WTC11 (cell line): ENCODE data around the gene CYLD. TPM values are rescaled to one million over a fixed set of nuclear protein-coding genes. Genes with fewer than 3 reads are reported as not detected.

ENCODE experiments used
- ATAC-seq: fragments of 200-7000 bp; cut with Tn5 transposase; 2 replicates; pipeline ENCODE4 v1.10.0; 2021; ENCODE audit warnings: mild to moderate bottlenecking, moderate library complexity
- CTCF ChIA-PET: fragments of 300-600 bp; sonication (Branson Sonifier 250); formaldehyde crosslinking; loops from one replicate; lab custom pipeline; 2021; ENCODE audit warnings: antibody characterized with exemption; lab: Charles Lee
- POLR2A ChIA-PET: fragments of 350-600 bp; sonication (Branson Sonifier 250); formaldehyde crosslinking; loops from one replicate; lab custom pipeline; 2021; ENCODE audit warnings: antibody characterized with exemption; lab: Charles Lee
- DNase-seq: peaks from one replicate; pipeline ENCODE4 v3.0.0; 2021; ENCODE audit warnings: low spot score
- H3K27ac Mint-ChIP-seq: 2 replicates; pipeline ENCODE4 v1.8.0; 2021; ENCODE audit warnings: mixed read lengths
- H3K27me3 Mint-ChIP-seq: 2 replicates; pipeline ENCODE4 v1.8.0; 2021; ENCODE audit warnings: low read depth, mild to moderate bottlenecking, moderate library complexity, mixed read lengths
- H3K36me3 Mint-ChIP-seq: 2 replicates; pipeline ENCODE4 v1.8.0; 2021; ENCODE audit warnings: mixed read lengths
- H3K4me1 Mint-ChIP-seq: 2 replicates; pipeline ENCODE4 v1.8.0; 2022; ENCODE audit warnings: mixed read lengths
- H3K4me3 Mint-ChIP-seq: 2 replicates; pipeline ENCODE4 v1.8.0; 2021; ENCODE audit warnings: mild to moderate bottlenecking, moderate library complexity, mixed read lengths
- H3K9me3 Mint-ChIP-seq: 2 replicates; pipeline ENCODE4 v1.8.0; 2021; ENCODE audit warnings: mixed read lengths
- ATF1 ChIP-seq: sonication (generic); formaldehyde crosslinking; IDR thresholded peaks from 2 replicates; pipeline ENCODE4 v1.8.1; 2023; ENCODE audit warnings: mild to moderate bottlenecking, moderate library complexity, missing genetic modification reagents
- ATF3 ChIP-seq: sonication (generic); formaldehyde crosslinking; conservative IDR thresholded peaks from 2 replicates; pipeline ENCODE4 v1.8.1; 2022; ENCODE audit warnings: mild to moderate bottlenecking, missing genetic modification reagents
- CBFB ChIP-seq: sonication (generic); formaldehyde crosslinking; IDR thresholded peaks from 2 replicates; pipeline ENCODE4 v1.8.1; 2022; ENCODE audit warnings: mild to moderate bottlenecking, low read depth, missing genetic modification reagents
- CTCF ChIP-seq: fragments of 200-600 bp; IDR thresholded peaks from 2 replicates; pipeline ENCODE4 v1.8.0; 2022; ENCODE audit warnings: antibody characterized with exemption
- ELF4 ChIP-seq: sonication (generic); formaldehyde crosslinking; IDR thresholded peaks from 2 replicates; pipeline ENCODE4 v1.8.1; 2022; ENCODE audit warnings: low read depth, mild to moderate bottlenecking, moderate library complexity, missing genetic modification reagents
- ERG ChIP-seq: fragments of 250-450 bp; sonication (Bioruptor Pico); IDR thresholded peaks from 2 replicates; pipeline ENCODE4 v1.8.0; 2021; ENCODE audit warnings: mild to moderate bottlenecking
- FOXK1 ChIP-seq: sonication (generic); formaldehyde crosslinking; IDR thresholded peaks from 2 replicates; pipeline ENCODE4 v1.8.0; 2022; ENCODE audit warnings: mild to moderate bottlenecking, moderate library complexity, missing genetic modification reagents
- FOXP1 ChIP-seq: sonication (generic); formaldehyde crosslinking; IDR thresholded peaks from 2 replicates; pipeline ENCODE4 v1.8.0; 2022; ENCODE audit warnings: missing genetic modification reagents, mild to moderate bottlenecking, moderate library complexity, borderline replicate concordance
- GTF2I ChIP-seq: fragments of 250-450 bp; sonication (Bioruptor Pico); conservative IDR thresholded peaks from 2 replicates; pipeline ENCODE4 v1.4.0; 2021; ENCODE audit warnings: mild to moderate bottlenecking
- IRF1 ChIP-seq: sonication (generic); formaldehyde crosslinking; IDR thresholded peaks from 2 replicates; pipeline ENCODE4 v1.8.0; 2023; ENCODE audit warnings: missing genetic modification reagents
- MXD4 ChIP-seq: fragments of 250-450 bp; sonication (Bioruptor Pico); IDR thresholded peaks from 2 replicates; pipeline ENCODE4 v1.8.0; 2021; ENCODE audit warnings: mild to moderate bottlenecking, moderate library complexity, borderline replicate concordance
- NFATC4 ChIP-seq: fragments of 250-450 bp; sonication (Bioruptor Pico); IDR thresholded peaks from 2 replicates; pipeline ENCODE4 v1.9.0; 2021; ENCODE audit warnings: mild to moderate bottlenecking
- OVOL2 ChIP-seq: fragments of 250-450 bp; sonication (Bioruptor Pico); IDR thresholded peaks from 2 replicates; pipeline ENCODE4 v1.9.0; 2021; ENCODE audit warnings: mild to moderate bottlenecking, borderline replicate concordance
- PRRX2 ChIP-seq: fragments of 250-450 bp; sonication (Bioruptor Pico); IDR thresholded peaks from 2 replicates; pipeline ENCODE4 v1.8.0; 2021; ENCODE audit warnings: mild to moderate bottlenecking
- RORB ChIP-seq: fragments of 250-450 bp; sonication (Bioruptor Pico); IDR thresholded peaks from 2 replicates; pipeline ENCODE4 v1.9.0; 2021; ENCODE audit warnings: mild to moderate bottlenecking
- SOX15 ChIP-seq: fragments of 250-450 bp; sonication (Bioruptor Pico); IDR thresholded peaks from 2 replicates; pipeline ENCODE4 v1.9.0; 2021; ENCODE audit warnings: mild to moderate bottlenecking
- USF2 ChIP-seq: sonication (generic); formaldehyde crosslinking; IDR thresholded peaks from 2 replicates; pipeline ENCODE4 v1.8.1; 2023; ENCODE audit warnings: mild to moderate bottlenecking, missing genetic modification reagents, moderate library complexity
- ZBTB43 ChIP-seq: sonication (generic); formaldehyde crosslinking; IDR thresholded peaks from 2 replicates; pipeline ENCODE4 v1.8.1; 2023; ENCODE audit warnings: mild to moderate bottlenecking, missing genetic modification reagents
- ZNF138 ChIP-seq: sonication (generic); formaldehyde crosslinking; conservative IDR thresholded peaks from 2 replicates; pipeline ENCODE4 v1.8.1; 2022; ENCODE audit warnings: mild to moderate bottlenecking, moderate library complexity, missing genetic modification reagents
- ZNF263 ChIP-seq: sonication (generic); formaldehyde crosslinking; IDR thresholded peaks from 2 replicates; pipeline ENCODE4 v1.8.1; 2022; ENCODE audit warnings: low read depth, mild to moderate bottlenecking, moderate library complexity, missing genetic modification reagents
- ZNF423 ChIP-seq: fragments of 250-450 bp; sonication (Bioruptor Pico); IDR thresholded peaks from 2 replicates; pipeline ENCODE4 v2.1.2; 2022; ENCODE audit warnings: mild to moderate bottlenecking, moderate library complexity
- total RNA-seq: library from RNA; stranded (reverse); gene quantifications from 3 replicates; pipeline ENCODE4 v1.2.3, GENCODE V29; 2021

The CYLD gene
- total RNA-seq, 1 experiment from 2014 or later: 10.8 TPM

GRCh38 chr16:50718061-50718760 is 23.7 kb upstream of the CYLD start:
- CTCF ChIA-PET: interaction anchor here (2.6 kb wide), 1 partner anchor 88 kb away, joined by 26 read pairs; no protein-coding TSS in a partner anchor

GRCh38 chr16:50718761-50719400 is 23.0 kb upstream of the CYLD start:
- Mint-ChIP-seq H3K9me3 (peaks cover 7% of the 10 kb centered on the region), H3K4me3 (no peak overlapping the region), H3K36me3 (peaks cover under 1% of the 10 kb centered on the region; the same call in 1 of the 2 replicates), H3K27me3 (no peaks in the 10 kb centered on the region), H3K27ac (no peak overlapping the region), H3K4me1 (peaks cover 12% of the 10 kb centered on the region)
- TF ChIP-seq RORB (CRISPR knock-in tag): no peak
- TF ChIP-seq ATF3 (CRISPR knock-in tag): no peak
- TF ChIP-seq ELF4 (CRISPR knock-in tag): no peak
- TF ChIP-seq ZNF423 (CRISPR knock-in tag): no peak
- TF ChIP-seq SOX15 (CRISPR knock-in tag): no peak
- no peak for TF ChIP-seq NFATC4 (CRISPR knock-in tag)
- TF ChIP-seq PRRX2 (CRISPR knock-in tag): no peak
- no peak for TF ChIP-seq CBFB (CRISPR knock-in tag)
- TF ChIP-seq IRF1 (CRISPR knock-in tag): no peak
- no peak for TF ChIP-seq ZNF138 (CRISPR knock-in tag)
- no peak for ATAC-seq
- CTCF ChIA-PET: interaction anchor here (0.7 to 2.6 kb wide), 4 partner anchors 28 to 87 kb away, joined by 3 to 26 read pairs (median 10); no protein-coding TSS in a partner anchor
- POLR2A ChIA-PET: no interaction called here
- no peak for DNase-seq

More at GRCh38 chr16:50718061-50718760, 23.7 kb upstream of the CYLD start:
- no peaks in the 10 kb centered on the region for H3K36me3 Mint-ChIP-seq
- no peak overlapping the region for H3K4me3 Mint-ChIP-seq
- peaks cover 12% of the 10 kb centered on the region for H3K4me1 Mint-ChIP-seq
- TF ChIP-seq MXD4 (CRISPR knock-in tag): no peak
- TF ChIP-seq USF2: no peak
- no peak for TF ChIP-seq ATF1 (CRISPR knock-in tag)
- TF ChIP-seq OVOL2 (CRISPR knock-in tag): no peak
- no peak for TF ChIP-seq FOXK1 (CRISPR knock-in tag)
- no peak for TF ChIP-seq ERG (CRISPR knock-in tag)
- H3K27me3 Mint-ChIP-seq: no peaks in the 10 kb centered on the region
- POLR2A ChIA-PET: no interaction called here
- H3K9me3 Mint-ChIP-seq: 0 out of 2 replicates have a peak, but pooled peaks cover 2% of the 10 kb centered on the region
- ATAC-seq (no peak), DNase-seq (no peak)
- H3K27ac Mint-ChIP-seq: no peak overlapping the region

- Mint-ChIP-seq H3K4me3 (no peak overlapping the region), H3K27me3 (no peaks in the 10 kb centered on the region), H3K9me3 (peaks cover 14% of the 10 kb centered on the region), H3K36me3 (peaks cover 5% of the 10 kb centered on the region; the same call in 1 of the 2 replicates), H3K4me1 (peaks cover 12% of the 10 kb centered on the region), H3K27ac (peak overlapping the region; percentile 41; the same call in 1 of the 2 replicates)
- ChIA-PET CTCF (interaction anchor here (0.6 to 2.6 kb wide), 13 partner anchors 10 to 126 kb away, joined by 3 to 26 read pairs (median 4); no protein-coding TSS in a partner anchor), POLR2A (no interaction called here)
- no peak for TF ChIP-seq GTF2I (CRISPR knock-in tag)
- TF ChIP-seq ZNF263 (CRISPR knock-in tag): no peak
- TF ChIP-seq ZBTB43 (CRISPR knock-in tag): no peak
- TF ChIP-seq FOXP1: peak; percentile 36; the same call in 1 of the 2 replicates
- TF ChIP-seq CTCF: 0 out of 2 replicates have a peak, but pooled peaks have one; percentile 15
- DNase-seq (peak; percentile 29), ATAC-seq (peak; percentile 85)
Measured at GRCh38 chr16:50719401-50720337, 22.2 kb upstream of the CYLD start.
